HG02623 (cell line): ENCODE data around the gene DGCR8.

Source experiments
- ATAC-seq: cut with Tn5 transposase; IDR thresholded peaks from one replicate; pipeline ENCODE4 v1.9.1; 2021; ENCODE audit warnings: moderate library complexity; ENCODE audit not compliant: unreplicated experiment

The DGCR8 gene

GRCh38 chr22:20107951-20108756 lies 28.1 kb downstream of the DGCR8 start:
- no peak for ATAC-seq

GRCh38 chr22:20108757-20109230 lies 28.8 kb downstream of the DGCR8 start:
- ATAC-seq, result no peak

DNA sequence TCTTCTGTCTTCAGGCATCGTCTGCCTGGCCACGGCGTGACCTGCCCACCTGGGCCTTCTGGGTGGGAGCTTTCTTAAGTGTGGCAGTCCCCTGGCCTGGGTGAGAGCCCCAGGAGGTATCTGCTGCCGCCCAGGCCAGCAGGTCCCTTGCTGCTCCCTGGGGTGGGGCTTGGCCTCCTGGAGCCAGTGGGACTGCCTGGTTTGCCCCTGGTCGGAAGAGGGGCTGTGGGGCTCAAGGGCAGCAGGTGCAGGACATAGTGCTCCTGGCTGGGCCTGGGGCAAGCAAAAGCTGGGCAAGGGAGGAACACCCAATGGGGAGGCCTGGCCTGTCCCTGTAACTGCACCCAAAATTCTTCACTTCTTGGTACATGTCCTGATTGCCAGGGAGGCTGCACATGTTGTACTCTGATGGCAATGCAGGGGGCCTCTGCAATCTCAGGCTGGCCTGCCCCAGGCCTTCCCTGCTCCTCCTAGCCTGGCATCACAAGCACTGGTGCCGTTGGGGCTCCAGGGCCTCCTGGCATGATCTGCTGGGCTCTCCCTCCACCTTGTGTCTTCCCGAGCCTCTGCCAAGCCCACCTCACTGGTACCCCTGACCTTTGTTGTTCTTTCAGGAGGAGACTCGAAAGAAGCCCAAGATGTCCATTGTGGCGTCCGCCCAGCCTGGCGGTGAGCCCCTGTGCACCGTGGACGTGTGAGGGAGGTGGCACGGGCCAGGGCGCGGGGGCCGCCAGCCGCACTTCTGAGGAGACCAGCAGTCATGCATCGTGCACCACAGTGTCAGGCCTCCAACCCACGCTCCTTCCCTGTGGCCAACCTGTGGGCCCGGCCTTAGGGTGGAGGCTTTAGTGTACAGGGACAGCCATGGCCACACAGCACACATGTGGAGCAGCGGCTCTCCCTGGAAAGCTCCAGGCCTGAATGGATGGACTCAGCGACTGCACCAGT lies 29.6 kb downstream of the DGCR8 start:
- no peak for ATAC-seq

GRCh38 chr22:20110359-20110985 lies 30.4 kb downstream of the DGCR8 start:
- no peak for ATAC-seq

- no peak for ATAC-seq
Measured at GRCh38 chr22:20111045-20111688, 31.1 kb downstream of the DGCR8 start.

GRCh38 chr22:20111689-20112622 lies 31.9 kb downstream of the DGCR8 start:
- ATAC-seq, result no peak

- ATAC-seq, result no peak
Measured at GRCh38 chr22:20112623-20113511, 32.8 kb downstream of the DGCR8 start.

DNA sequence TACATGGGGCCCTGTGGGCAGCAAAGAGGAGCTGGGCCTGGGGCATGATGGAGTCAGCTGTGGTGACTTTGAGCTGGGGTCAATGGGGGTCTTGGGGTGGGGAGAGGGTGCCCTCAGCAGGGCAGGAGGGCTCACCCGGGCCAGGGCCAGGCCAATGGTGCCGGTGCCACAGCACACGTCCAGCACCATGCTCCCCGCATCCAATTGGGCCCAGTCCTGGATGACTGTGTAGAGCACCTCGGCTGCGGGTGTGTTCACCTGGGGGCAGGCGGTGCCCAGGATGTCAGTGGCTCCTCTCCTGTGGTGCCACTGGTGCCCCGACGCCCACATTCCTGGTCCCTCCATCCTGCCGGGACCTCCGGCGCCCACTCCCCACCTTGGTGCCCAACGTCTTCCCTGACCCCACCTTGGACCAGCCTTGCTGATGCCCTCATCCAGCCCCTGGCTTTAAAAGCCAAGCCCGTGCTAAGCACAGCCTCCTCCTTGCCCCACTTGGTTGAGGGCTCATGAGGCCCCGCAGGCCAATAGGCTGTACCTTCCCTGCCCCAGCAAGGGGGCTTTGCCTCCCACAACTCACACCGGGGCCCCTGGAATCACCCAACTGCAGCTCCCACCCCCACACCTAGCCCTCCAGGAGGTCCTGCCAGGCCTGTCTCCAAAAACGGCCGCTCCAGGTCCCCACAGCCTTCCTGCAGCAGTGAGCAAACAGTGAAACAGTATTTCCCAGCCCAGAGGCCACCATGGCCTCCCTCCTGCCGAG lies 33.7 kb downstream of the DGCR8 start:
- ATAC-seq, result no peak

DNA sequence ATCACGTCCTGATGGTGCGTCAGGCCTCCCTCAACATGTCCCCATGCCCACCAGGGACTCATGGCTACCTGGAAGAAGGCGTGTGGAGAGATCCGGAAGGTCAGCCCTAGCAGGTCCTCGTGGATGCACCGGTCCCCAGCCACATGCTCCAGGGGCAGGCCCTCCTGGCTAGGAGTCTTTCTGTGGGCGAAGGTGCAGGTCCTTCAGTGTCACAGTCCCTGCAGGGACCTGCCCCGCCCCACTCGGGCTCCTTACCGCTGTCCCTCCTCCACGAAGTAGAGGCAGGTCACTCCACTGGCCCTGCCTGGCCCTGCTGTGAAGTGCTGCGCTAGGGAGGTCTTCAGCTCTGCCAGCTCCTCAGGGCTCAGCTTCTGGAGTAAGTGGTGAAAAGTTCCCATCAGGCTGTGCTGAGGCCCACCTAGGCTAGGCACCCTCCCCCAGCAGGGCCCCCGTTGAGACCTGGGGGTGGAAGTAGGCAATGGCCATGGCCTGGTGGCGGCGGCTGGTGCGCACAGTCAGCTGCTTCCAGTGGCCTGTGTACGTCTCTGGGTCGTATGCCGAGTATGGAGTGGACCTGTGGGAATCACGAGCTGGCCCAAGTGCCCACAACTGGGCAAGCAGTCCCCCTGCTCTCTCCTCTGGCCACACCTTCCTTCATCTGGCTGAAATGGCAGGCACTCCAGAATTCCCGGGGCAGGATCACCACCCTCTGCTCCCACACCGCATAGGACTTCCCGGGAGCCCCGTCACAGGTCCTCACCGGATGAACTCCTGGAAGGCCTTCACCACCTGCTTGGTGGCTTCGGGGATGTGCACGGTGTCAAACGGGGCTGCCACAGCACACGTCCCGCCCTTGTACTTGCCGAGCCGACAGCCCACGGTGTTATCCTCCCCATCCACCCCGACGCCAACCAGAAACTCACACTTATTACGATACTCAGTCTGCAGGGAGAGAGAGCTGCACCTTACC lies 34.8 kb downstream of the DGCR8 start:
- ATAC-seq, result no peak

DNA sequence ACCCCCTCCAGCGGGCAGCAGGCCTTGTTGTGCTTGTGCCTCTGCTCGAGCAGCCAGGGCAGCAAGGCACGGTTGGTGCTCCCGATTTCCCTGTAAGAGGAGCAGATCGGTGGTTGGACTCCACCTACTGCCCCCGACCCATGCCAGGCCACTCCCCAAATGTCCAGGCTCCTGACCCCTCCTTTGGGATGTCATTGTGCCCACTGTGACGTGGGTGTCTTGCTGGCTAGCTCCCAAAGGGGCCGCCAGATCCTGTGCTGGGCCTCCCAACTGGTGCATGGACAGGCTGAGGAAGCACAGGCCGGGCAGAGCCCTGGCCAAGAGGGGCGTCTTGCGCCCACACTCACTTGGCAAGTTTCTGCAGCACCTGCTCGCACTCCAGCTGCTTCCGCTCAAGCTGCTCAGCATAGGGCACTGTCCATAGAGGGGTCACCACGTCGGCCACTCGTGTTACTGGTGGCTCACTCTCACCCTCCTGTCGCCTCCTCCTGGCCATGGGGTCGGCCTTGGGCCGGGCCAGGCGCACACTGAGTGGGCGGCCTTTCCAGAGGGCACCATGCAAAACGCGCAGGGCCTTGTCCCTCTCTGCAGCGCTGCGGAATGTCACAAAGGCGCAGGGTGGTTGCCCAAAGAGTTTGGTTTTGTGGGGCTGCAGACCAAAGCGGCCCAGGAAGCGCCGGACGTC lies 35.8 kb downstream of the DGCR8 start, which contains the start of gene RANBP1:
Gene RANBP1, plus strand, starts transcription at position 414 of the 685 bp plus-strand sequence. Its CDS starts 81 bp downstream, at position 495.
- no peak for ATAC-seq

DNA sequence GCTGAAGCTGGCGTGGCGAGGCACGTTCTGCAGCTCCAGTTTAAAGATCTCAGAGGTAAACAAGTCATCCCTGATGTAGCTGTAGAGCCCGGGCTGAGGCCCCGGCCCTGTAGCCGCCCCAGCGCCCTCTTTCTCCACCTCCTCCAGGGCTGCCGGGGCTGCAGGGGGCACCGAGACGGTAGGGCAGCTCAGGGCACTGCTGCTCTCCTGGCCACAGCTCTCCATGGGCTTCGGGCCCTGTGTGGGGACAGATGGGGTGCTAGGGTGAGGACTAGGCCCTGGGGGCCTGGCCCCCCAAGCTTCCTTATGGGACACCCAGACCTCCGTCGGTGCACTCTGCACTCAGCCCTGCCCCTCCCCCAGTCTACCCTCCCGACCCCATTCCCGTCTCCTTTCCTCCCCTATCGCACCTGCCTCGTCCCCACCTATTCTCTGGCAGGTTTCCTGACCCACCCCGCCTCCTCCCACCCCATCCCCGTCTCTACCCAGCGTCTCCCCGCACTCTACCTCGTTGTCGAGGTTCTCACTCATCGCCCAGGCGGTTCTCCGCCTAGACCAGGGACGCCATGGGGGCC lies 36.4 kb downstream of the DGCR8 start:
- no peak for ATAC-seq

DNA sequence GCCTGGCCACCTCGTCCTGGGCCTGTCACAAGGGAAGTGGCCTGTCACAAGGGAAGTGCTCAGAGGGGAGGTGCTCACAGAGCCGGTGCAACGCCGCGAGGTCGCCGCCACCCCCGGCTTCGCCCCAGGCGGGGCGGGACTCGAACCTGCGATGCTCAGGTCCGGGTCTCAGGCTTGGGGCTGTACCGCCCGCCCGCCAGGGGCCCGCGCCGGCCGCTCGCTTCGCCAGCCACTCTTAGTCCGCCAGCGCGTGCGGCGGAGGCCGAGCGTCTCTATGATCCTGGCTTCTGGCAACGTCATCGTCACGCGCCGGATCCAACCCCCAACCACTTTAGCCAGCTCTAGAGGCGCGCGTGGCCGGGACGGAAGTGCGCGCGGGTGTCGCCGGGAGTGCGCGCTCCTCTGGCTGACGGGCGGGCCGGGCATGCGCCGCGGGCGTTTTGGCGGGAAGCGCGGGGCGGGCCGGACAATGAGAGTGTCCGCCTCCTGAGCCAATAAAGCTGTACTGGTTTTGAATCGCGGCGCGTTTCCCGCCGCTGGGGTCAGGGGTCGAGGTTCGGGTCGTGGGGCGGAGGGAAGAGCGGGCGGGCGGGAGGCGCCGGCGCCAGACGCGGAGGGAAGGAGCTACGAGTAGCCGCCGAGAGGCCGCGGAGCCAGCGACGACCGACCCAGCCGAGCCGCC lies 37.1 kb downstream of the DGCR8 start, which contains the start of gene TRMT2A:
Gene TRMT2A, minus strand, starts transcription at position 276 of the 682 bp plus-strand sequence. CDS start 320 bp downstream, outside the sequence.
- ATAC-seq, result peak; percentile 78

GRCh38 chr22:20117633-20118299 lies 37.7 kb downstream of the DGCR8 start:
- peak; percentile 16 for ATAC-seq

DNA sequence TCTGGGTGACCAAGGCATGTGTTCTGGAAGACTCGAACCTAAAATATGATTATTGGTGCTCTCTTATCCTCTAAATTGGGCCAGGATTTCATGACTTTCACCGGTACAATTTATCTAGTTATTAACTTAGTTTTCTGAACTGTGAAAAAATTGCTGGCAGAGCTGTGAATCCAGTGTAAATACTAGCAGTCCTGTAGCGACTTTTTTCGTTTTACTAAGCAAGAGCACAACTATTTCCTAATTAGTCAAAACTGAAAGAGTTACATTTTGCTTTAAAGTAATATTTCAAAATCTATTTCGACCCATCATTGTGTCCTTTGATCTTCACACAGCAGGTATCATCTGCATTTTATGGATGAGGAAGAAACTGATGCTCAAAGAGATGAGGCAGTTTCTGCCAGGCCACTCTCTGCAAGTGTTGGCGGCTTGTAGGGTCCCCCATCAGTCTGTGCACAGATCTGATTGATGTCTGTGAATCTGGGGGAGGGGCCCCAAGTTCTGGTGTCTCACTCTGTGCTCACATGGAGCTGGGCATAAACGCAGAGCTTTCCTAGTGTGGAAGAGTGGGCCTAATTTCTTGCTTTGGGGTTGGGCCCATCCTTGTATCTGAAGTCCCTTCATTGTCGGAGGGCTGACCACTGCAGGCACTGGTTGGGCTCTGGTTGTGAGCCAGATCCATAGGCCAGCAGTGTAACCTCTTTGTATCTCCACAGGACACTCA lies 38.4 kb downstream of the DGCR8 start:
- no peak for ATAC-seq
